Adrenal gland (tissue), 5 donors: ENCODE measurements around the gene SUPT5H.

Experiments
- CTCF ChIP-seq, 6 experiments: fragments of 450-650 bp in 4 of 6; fragments of 200-600 bp in 2 of 6; sonication (generic) in 1 of 6; IDR thresholded peaks; 1 replicate in 5 of 6; 2 replicates in 1 of 6; pipeline versions ENCODE4 v1.5.1 to v1.8.0; 2016 to 2021; ENCODE audit warnings: antibody characterized with exemption in 6 of 6, mild to moderate bottlenecking in 2 of 6, moderate library complexity in 1 of 6
- POLR2A ChIP-seq, 2 donors: fragments of 450-650 bp; IDR thresholded peaks; one replicate each; pipeline ENCODE4 v1.6.1; 2017; ENCODE audit warnings: antibody characterized with exemption in 2 of 2, mild to moderate bottlenecking in 2 of 2, moderate library complexity in 1 of 2
- donor health status: DM: no; HTN: no; CAD: no.

- TF ChIP-seq CTCF (IDR thresholded peaks at IDR 0.05) (no peak), POLR2A (IDR thresholded peaks at IDR 0.05) (no peak)
These were observed 34.5 kb downstream of the SUPT5H start for GRCh38 chr19:39479916-39480315.
